GM12873 (cell line): ENCODE measurements around the gene ETV5.

Experiments
- TF ChIP-seq, protein P1 (sequence below): IDR thresholded peaks from 2 replicates; pipeline ENCODE4 v1.5.1; 2012; ENCODE audit warnings: low read depth, mild to moderate bottlenecking, moderate library complexity, low read length, control low read depth; ENCODE audit not compliant: insufficient read depth; ENCODE audit errors: missing control alignments

ETV5 gene

DNA sequence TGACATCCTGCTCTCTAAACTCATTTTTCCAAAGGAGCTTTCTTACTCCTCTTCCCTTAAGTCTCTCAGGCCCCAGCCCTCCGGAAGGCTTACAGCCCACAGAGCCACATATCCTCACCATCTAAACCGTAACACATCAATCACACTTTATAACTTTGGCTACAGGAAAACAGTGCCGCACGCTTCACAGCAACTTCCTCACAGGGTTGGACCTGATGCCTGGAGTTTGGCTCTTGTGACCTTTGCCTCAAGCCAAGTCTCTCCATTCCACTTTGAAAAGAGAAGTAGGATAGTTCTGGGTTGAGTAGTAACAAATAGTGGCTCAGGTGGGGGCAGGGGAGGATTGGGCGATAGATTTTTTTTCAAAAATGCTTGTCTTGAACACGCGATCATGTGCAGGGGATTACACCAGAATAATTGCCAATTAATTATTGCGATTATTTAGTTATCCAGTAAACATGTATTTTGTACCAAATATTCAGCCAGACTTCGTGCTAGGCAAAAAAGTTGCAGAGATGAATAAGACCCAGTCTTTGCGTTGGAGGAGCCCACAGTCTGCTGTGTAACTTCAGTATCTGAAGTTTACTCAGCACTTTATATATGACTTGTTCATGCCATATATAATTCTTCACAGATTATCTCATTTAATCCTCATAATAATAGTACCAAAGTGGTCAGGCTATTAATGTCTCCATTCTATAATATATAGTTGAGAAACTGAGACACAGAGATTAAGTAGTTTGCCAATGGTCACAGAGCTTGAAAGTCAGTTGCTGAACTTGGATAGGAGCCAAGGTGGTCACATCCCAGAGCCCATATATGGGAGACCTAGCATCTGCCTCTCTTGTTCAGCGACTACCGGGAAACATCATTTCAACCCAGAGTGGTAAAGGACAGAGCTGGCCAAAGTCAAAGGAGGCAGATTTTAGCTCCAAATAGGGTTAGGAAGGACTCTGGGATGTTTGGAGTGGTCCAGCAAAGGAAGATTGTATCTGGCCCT, 2.4 kb upstream of the ETV5 start:
- TF ChIP-seq, protein P1, sequence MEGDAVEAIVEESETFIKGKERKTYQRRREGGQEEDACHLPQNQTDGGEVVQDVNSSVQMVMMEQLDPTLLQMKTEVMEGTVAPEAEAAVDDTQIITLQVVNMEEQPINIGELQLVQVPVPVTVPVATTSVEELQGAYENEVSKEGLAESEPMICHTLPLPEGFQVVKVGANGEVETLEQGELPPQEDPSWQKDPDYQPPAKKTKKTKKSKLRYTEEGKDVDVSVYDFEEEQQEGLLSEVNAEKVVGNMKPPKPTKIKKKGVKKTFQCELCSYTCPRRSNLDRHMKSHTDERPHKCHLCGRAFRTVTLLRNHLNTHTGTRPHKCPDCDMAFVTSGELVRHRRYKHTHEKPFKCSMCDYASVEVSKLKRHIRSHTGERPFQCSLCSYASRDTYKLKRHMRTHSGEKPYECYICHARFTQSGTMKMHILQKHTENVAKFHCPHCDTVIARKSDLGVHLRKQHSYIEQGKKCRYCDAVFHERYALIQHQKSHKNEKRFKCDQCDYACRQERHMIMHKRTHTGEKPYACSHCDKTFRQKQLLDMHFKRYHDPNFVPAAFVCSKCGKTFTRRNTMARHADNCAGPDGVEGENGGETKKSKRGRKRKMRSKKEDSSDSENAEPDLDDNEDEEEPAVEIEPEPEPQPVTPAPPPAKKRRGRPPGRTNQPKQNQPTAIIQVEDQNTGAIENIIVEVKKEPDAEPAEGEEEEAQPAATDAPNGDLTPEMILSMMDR: no peak

DNA sequence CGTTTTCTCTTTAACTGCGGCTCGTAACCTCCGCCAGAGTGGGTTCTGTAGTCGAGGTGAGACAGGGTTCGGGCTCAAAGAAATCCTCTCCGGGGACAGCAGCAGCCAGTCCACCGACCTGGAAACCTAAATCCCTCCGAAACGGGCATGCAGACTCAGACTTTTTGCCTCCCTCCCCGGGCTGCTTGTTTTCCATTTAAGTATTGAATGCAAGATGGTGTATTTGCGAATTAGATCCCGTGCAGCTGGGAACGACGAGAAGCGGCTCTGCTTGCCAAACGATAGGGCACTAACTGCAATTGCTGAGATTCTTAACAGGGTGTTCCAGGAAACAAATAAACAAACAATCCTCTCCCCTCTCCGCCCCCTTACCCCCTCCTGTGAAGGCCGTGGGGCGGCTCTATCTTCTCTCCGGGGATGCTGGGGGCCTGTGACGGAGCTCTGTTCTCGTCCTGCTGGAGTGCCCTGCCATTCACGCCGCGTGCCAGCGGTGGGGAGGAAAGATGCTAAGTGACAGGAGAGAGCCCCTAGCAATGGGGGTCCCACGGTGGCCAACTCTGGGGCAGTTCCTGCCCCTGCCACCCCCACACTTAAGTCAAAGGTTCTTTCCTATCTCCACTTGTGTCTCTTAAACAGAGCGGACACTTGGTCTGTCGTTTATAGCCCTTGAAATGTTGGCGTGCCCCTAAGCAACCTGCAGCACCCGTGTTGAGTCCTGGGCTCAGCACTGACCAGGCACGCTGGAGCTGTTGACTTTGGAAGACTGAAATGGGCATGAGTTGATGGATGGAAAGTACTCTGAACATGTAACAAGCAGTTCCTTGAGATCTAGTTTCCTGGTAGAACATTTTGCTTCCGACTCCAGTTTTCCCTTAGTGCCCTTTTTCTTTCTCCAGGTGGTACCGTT, 1.3 kb upstream of the ETV5 start:
- TF ChIP-seq, protein P1: no peak

DNA sequence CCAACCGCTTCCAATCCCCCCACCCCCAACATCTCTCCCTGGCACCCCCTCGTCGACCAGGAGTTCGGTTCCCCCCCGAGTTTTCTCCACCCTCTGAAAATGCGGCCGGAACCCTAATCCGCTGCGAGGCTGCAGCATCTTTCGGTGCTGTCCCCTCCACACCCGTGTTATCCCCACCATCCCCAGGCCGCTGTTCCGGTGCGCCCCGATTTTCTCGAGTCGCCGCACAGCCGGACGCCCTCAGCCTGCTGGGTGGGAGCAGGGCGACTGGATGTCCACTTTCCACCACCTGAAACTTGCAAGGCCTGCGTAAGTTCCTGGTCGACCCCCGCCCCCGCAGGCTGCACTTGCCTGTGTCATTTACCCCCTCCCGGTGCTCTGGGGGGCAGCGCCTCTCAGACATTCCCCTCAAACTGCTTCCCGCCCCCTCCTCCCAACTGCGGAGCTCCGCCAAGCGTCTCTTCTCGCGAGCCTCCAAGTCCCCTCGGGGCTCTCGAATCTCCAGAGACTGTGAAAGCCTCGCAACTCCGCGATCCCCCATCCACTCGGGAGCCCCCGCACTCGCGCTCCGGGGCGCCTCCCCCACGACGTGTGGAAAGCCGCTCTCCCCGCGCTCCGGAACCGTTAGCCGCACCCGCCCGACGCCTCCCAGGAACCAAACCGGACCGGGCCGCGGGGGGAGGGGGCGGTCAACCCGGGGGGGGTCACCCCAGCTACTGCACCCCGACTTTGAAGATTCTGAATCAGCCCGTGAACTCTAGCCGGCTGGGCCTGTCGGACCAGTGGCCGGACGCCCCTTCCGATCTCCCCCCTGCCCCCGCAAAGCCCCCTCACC, 566 bp downstream of the ETV5 start:
- TF ChIP-seq, protein P1: no peak

DNA sequence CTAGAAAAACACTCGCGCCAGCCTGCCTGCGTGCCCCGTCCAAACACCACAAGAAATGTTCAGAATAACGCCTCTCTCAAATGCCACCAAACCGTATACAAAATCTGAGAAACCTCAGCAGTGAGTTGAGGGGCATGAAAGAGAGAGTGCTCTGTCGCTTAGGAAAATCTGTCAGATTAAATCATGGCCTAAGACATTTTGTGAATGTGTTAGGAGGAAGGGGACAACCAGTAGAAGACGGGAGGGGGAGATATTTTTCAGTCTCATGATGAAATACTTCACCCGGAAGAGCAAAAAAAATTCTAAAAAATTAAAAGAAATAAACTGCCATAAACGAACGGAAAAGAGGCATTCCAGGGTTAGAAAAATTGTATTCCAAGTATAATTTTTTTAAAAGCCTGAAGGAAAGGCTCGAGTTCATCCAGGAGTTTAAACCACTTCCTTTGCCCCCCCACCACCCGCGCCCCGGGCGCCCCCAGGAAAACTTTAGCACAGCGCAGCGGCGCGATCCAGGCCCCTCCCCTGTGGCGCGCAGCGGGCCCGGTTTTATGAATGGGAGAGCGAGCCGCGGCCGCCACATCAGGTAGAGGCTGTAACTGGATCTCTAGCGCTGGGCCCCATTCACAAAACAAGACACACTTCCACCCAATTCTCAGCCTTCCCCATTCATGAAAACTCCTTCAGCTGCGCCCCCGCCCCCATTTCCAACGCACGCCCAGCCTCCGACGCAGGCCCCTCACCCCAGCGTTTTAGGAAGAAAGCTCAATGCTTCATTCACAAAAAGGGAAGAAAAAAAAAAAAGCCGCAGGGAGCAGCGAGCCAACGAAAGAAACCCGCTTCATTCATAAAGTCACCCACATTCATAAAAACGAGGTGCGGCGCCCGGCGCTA, 1.4 kb downstream of the ETV5 start:
- TF ChIP-seq, protein P1: no peak

DNA sequence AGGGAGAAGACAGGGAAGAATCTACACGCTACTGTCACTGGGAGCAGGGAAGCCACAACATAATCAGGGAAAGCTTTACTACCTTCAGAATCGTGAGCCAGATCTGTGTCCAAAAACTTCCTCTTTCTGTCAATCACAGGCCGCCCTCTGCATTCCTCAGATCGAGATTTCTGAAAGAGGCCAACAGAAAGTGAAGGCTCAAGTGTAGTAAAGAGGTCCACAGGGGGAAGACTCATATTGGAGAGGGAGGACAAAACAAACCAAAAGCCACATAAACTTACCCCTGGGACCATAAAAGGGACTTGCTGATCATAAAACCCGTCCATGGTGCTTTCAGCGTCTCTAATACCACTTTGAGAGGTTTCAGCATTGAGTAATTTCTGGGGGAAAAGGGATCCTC, 3.3 kb downstream of the ETV5 start:
- TF ChIP-seq, protein P1: no peak

DNA sequence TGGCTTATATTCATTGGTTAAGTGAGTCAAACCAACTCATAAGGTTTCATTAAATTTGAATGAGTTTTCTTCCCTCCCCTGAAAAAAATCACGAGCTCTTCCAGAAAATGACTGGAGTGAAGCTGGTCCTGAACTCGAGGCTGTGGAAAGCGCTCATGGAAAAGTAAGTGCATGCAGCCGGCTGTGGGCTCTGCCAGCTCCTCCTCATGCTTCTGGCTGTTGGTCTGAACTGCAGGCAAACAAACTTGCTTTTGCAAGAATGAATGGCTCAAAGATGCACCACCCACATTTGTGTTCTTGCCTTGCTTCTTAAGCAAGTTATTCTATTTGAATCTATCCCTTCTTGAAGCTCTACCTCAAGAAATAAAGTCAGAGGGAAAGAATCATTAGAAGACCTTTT, 6.2 kb downstream of the ETV5 start:
- TF ChIP-seq, protein P1: no peak
